Stimulated activated CD4-positive, alpha-beta T cell treated with anti-CD3 and anti-CD28 coated beads, TNF-alpha, amount 100 ng/mL, for 48 hours (primary cell): Measurements from ENCODE around the gene PPME1.
"Not testable (repeated sequence)": the region's sequence is repeated elsewhere in the genome, so short reads cannot be mapped to it uniquely, and the experiment has no call there.

Source experiments
- DNase-seq, 3 donors: peaks; one replicate each; pipeline ENCODE4 v3.0.0-alpha.2; 2020; ENCODE audit warnings: low read depth in 3 of 3

Gene PPME1

GRCh38 chr11:74170694-74171629 is at the start of gene PPME1, which contains the start of gene C2CD3:
PPME1 (plus strand) TSS chr11:74171289; CDS start chr11:74171422, 133 bp downstream.
C2CD3 (minus strand) TSS chr11:74171002; CDS start chr11:74170792, 210 bp downstream.
- DNase-seq, result peak; percentile 92 to 98 (median 92)

GRCh38 chr11:74121804-74122203 is 49.3 kb upstream of the PPME1 start:
- DNase-seq, result no peak

- no peak for DNase-seq
These were observed 48.1 kb upstream of the PPME1 start for GRCh38 chr11:74123008-74123448.

- DNase-seq, result not testable (repeated sequence)
These were observed 42.0 kb upstream of the PPME1 start for GRCh38 chr11:74129121-74129520.

- no peak for DNase-seq
These were observed 38.3 kb upstream of the PPME1 start for GRCh38 chr11:74132833-74133232.

GRCh38 chr11:74133436-74133835 is 37.7 kb upstream of the PPME1 start:
- DNase-seq, result no peak

GRCh38 chr11:74134661-74135060 is 36.4 kb upstream of the PPME1 start:
- no peak for DNase-seq

- no peak for DNase-seq
These were observed 35.8 kb upstream of the PPME1 start for GRCh38 chr11:74135127-74135840.

GRCh38 chr11:74138021-74138420 is 33.1 kb upstream of the PPME1 start:
- DNase-seq, result no peak

- DNase-seq, result no peak
These were observed 32.5 kb upstream of the PPME1 start for GRCh38 chr11:74138572-74138971.

GRCh38 chr11:74139151-74139918 is 31.8 kb upstream of the PPME1 start:
- DNase-seq, result no peak

GRCh38 chr11:74139919-74140431 is 31.1 kb upstream of the PPME1 start:
- not testable (repeated sequence) for DNase-seq

- DNase-seq, result no peak
These were observed 29.8 kb upstream of the PPME1 start for GRCh38 chr11:74141241-74141695.

- DNase-seq, result no peak
These were observed 29.2 kb upstream of the PPME1 start for GRCh38 chr11:74141908-74142307.

GRCh38 chr11:74142624-74143023 is 28.5 kb upstream of the PPME1 start:
- DNase-seq, result no peak

- DNase-seq, result no peak
These were observed 26.5 kb upstream of the PPME1 start for GRCh38 chr11:74144592-74144991.

- DNase-seq, result no peak
These were observed 23.7 kb upstream of the PPME1 start for GRCh38 chr11:74147199-74147929.

- DNase-seq, result no peak
These were observed 17.9 kb upstream of the PPME1 start for GRCh38 chr11:74153224-74153623.

- no peak for DNase-seq
These were observed 16.3 kb upstream of the PPME1 start for GRCh38 chr11:74154620-74155281.

- no peak for DNase-seq
These were observed 13.9 kb upstream of the PPME1 start for GRCh38 chr11:74157169-74157568.
